H1 (cell line): ENCODE data around the gene FAM163A. TPM values are rescaled to one million over a fixed set of nuclear protein-coding genes. Genes with fewer than 3 reads are reported as not detected.

Source experiments
- CTCF ChIA-PET: fragments of 300-600 bp; sonication (Branson Sonifier 250); formaldehyde crosslinking; loops from one replicate; lab custom pipeline; 2021; ENCODE audit not compliant: partially characterized antibody; lab: Charles Lee
- POLR2A ChIA-PET: fragments of 300-600 bp; sonication (Branson Sonifier 250); formaldehyde crosslinking; loops from one replicate; lab custom pipeline; 2021; ENCODE audit warnings: inconsistent platforms; ENCODE audit not compliant: partially characterized antibody; lab: Charles Lee
- DNase-seq, 2 experiments: peaks; one replicate each; pipeline versions ENCODE4 v3.0.0 to v3.0.0-alpha.2; 2010 to 2022; ENCODE audit warnings: low spot score in 2 of 2, low read depth in 1 of 2, mixed read lengths in 1 of 2
- FAIRE-seq: peaks from 2 replicates; lab custom pipeline; 2011; peaks lifted over from hg19 to GRCh38; lab: Jason Lieb, UNC
- H2AFZ ChIP-seq: 2 replicates; pipeline ENCODE4 v1.8.1; 2012; ENCODE audit warnings: low read length, inconsistent platforms
- H2AK5ac ChIP-seq: 2 replicates; pipeline ENCODE4 v1.6.1; 2013; ENCODE audit warnings: low read depth, low read length
- H2BK120ac ChIP-seq: replicated peaks from 2 replicates; pipeline ENCODE3; 2013; ENCODE audit warnings: low read depth, low read length, inconsistent platforms
- H2BK12ac ChIP-seq: 2 replicates; pipeline ENCODE4 v1.6.1; 2013; ENCODE audit warnings: low read depth, low read length
- H2BK15ac ChIP-seq: 2 replicates; pipeline ENCODE4 v1.6.1; 2013; ENCODE audit warnings: low read length
- H2BK20ac ChIP-seq: 2 replicates; pipeline ENCODE4 v1.6.1; 2013; ENCODE audit warnings: low read length
- H2BK5ac ChIP-seq: 2 replicates; pipeline ENCODE4 v1.6.1; 2013; ENCODE audit warnings: low read depth, low read length
- H3K14ac ChIP-seq: 2 replicates; pipeline ENCODE4 v1.6.1; 2013; ENCODE audit warnings: inconsistent platforms; ENCODE audit not compliant: insufficient read length
- H3K18ac ChIP-seq: 2 replicates; pipeline ENCODE4 v1.6.1; 2013; ENCODE audit warnings: low read length; ENCODE audit errors: extremely low read depth
- H3K23ac ChIP-seq: 2 replicates; pipeline ENCODE4 v1.6.1; 2013; ENCODE audit warnings: inconsistent platforms; ENCODE audit not compliant: insufficient read length
- H3K23me2 ChIP-seq: 2 replicates; pipeline ENCODE4 v1.6.1; 2013; ENCODE audit warnings: low read depth, low read length
- H3K27ac ChIP-seq: 2 replicates; pipeline ENCODE4 v1.6.1; 2011; ENCODE audit warnings: low read depth, low read length, inconsistent platforms
- H3K27me3 ChIP-seq, 4 experiments: replicated peaks in 1 of 4; 1 replicate in 1 of 4; 2 replicates in 3 of 4; pipeline versions ENCODE4 v1.6.1 to v1.8.1; 2011 to 2013; ENCODE audit warnings: low read length in 3 of 4, mild to moderate bottlenecking in 3 of 4, inconsistent platforms in 2 of 4, mixed read lengths in 2 of 4, moderate library complexity in 1 of 4; ENCODE audit not compliant: control insufficient read depth in 3 of 4, insufficient read depth in 3 of 4; ENCODE audit errors: extremely low read depth in 1 of 4
- H3K36me3 ChIP-seq, 4 experiments: 2 replicates each; pipeline versions ENCODE4 v1.6.1 to v1.8.1; 2011 to 2013; ENCODE audit warnings: mild to moderate bottlenecking in 4 of 4, low read length in 3 of 4, moderate library complexity in 2 of 4, control low read depth in 1 of 4, inconsistent platforms in 1 of 4; ENCODE audit not compliant: insufficient read depth in 4 of 4, control insufficient read depth in 2 of 4
- H3K4ac ChIP-seq: replicated peaks from 2 replicates; pipeline ENCODE3; 2013; ENCODE audit warnings: low read length, low read depth, mixed read lengths, inconsistent platforms; ENCODE audit not compliant: insufficient read length
- H3K4me1 ChIP-seq, 4 experiments: replicated peaks in 1 of 4; 1 replicate in 1 of 4; 2 replicates in 3 of 4; pipeline versions ENCODE4 v1.6.1 to v1.8.1; 2011 to 2013; ENCODE audit warnings: low read length in 3 of 4, inconsistent platforms in 2 of 4, mixed read lengths in 1 of 4; ENCODE audit not compliant: insufficient read depth in 4 of 4, control insufficient read depth in 3 of 4
- H3K4me2 ChIP-seq, 2 experiments: 2 replicates each; pipeline versions ENCODE4 v1.6.1 to v1.8.1; 2011 to 2013; ENCODE audit warnings: low read depth in 2 of 2, low read length in 2 of 2, control low read depth in 1 of 2, inconsistent platforms in 1 of 2, mild to moderate bottlenecking in 1 of 2; ENCODE audit not compliant: insufficient read depth in 1 of 2
- H3K4me3 ChIP-seq, 4 experiments: fragments of 200-600, 300-600 bp in 1 of 4; sonication (generic), shearing (Covaris generic), sonication (Bioruptor Twin) in 1 of 4; 2 replicates each; pipeline versions ENCODE4 v1.5.1 to v1.8.1; 2011 to 2016; ENCODE audit warnings: low read length in 4 of 4, low read depth in 3 of 4, control low read depth in 2 of 4, inconsistent platforms in 2 of 4, mild to moderate bottlenecking in 2 of 4, mixed read lengths in 1 of 4, moderate library complexity in 1 of 4; ENCODE audit not compliant: insufficient read depth in 2 of 4; ENCODE audit errors: extremely low read depth in 1 of 4
- H3K56ac ChIP-seq: replicated peaks from 2 replicates; pipeline ENCODE3; 2013; ENCODE audit warnings: low read depth, mild to moderate bottlenecking, mixed read lengths, low read length, inconsistent platforms; ENCODE audit not compliant: insufficient read length
- H3K79me1 ChIP-seq: 2 replicates; pipeline ENCODE4 v1.6.1; 2013; ENCODE audit warnings: low read depth, low read length, control low read depth
- H3K79me2 ChIP-seq, 2 experiments: 2 replicates each; pipeline versions ENCODE4 v1.6.1 to v1.8.1; 2012 to 2013; ENCODE audit warnings: low read length in 2 of 2, mild to moderate bottlenecking in 2 of 2, inconsistent platforms in 1 of 2; ENCODE audit not compliant: insufficient read depth in 2 of 2, control insufficient read depth in 1 of 2
- H3K9ac ChIP-seq, 4 experiments: replicated peaks in 1 of 4; 1 replicate in 1 of 4; 2 replicates in 3 of 4; pipeline versions ENCODE4 v1.6.1 to v1.8.1; 2011 to 2013; ENCODE audit warnings: low read depth in 3 of 4, low read length in 3 of 4, control low read depth in 2 of 4, mild to moderate bottlenecking in 2 of 4, moderate library complexity in 2 of 4, inconsistent platforms in 1 of 4; ENCODE audit errors: extremely low read depth in 1 of 4
- H3K9me3 ChIP-seq, 2 experiments: 2 replicates each; pipeline versions ENCODE4 v1.6.1 to v1.8.1; 2012 to 2013; ENCODE audit warnings: mild to moderate bottlenecking in 2 of 2, moderate library complexity in 2 of 2, control low read depth in 1 of 2, inconsistent platforms in 1 of 2, low read depth in 1 of 2, low read length in 1 of 2, mixed read lengths in 1 of 2; ENCODE audit not compliant: insufficient read depth in 2 of 2
- H4K20me1 ChIP-seq, 2 experiments: replicated peaks in 1 of 2; 2 replicates each; pipeline versions ENCODE3 to v1.8.1; 2011 to 2013; ENCODE audit warnings: inconsistent platforms in 2 of 2, low read length in 2 of 2, mild to moderate bottlenecking in 1 of 2; ENCODE audit not compliant: insufficient read depth in 2 of 2, control insufficient read depth in 1 of 2
- H4K5ac ChIP-seq: 2 replicates; pipeline ENCODE4 v1.6.1; 2013; ENCODE audit warnings: low read length, low read depth, mixed read lengths, inconsistent platforms; ENCODE audit not compliant: insufficient read length
- H4K8ac ChIP-seq: 2 replicates; pipeline ENCODE4 v1.8.0; 2013; ENCODE audit warnings: mild to moderate bottlenecking, moderate library complexity, low read length, inconsistent platforms; ENCODE audit not compliant: insufficient read depth; ENCODE audit errors: extremely low read depth
- H4K91ac ChIP-seq: replicated peaks from 2 replicates; pipeline ENCODE3; 2013; ENCODE audit warnings: low read length, mixed read lengths, inconsistent platforms; ENCODE audit not compliant: insufficient read length
- BACH1 ChIP-seq: IDR thresholded peaks from 2 replicates; pipeline ENCODE4 v1.6.1; 2012; ENCODE audit warnings: low read length, improper control_type of control experiment
- POLR2A ChIP-seq, 2 experiments: IDR thresholded peaks; 1 replicate in 1 of 2; 2 replicates in 1 of 2; pipeline ENCODE4 v1.6.1; 2011; ENCODE audit warnings: low read depth in 2 of 2, low read length in 2 of 2, mild to moderate bottlenecking in 2 of 2; ENCODE audit errors: control extremely low read depth in 1 of 2
- WGBS, 2 experiments: shearing (Covaris generic) in 1 of 2; methylation state at CpG; one replicate each; pipeline versions ENCODE4 v1.1.6 to v1.1.7; 2013 to 2015; ENCODE audit warnings: low lambda C conversion rate in 2 of 2, mixed read lengths in 2 of 2, inconsistent platforms in 1 of 2, low coverage in 1 of 2, missing lambda C conversion rate in 1 of 2; ENCODE audit not compliant: insufficient replicate concordance in 2 of 2, insufficient coverage in 1 of 2, insufficient read length in 1 of 2; ENCODE audit errors: extremely low coverage in 1 of 2, missing lambda C conversion rate in 1 of 2; 5-methylcytosine and 5-hydroxymethylcytosine counted together
- polyA plus RNA-seq, 7 experiments: library from polyadenylated mRNA; depleted of rRNA in 3 of 7; stranded (reverse) in 5 of 7; unstranded in 2 of 7; fragments of >200 nt in 5 of 7; fragments of 200-250 nt in 2 of 7; gene quantifications; 1 replicate in 5 of 7; 2 replicates in 1 of 7; 4 replicates in 1 of 7; pipeline versions ENCODE4 v1.2.1 to v1.2.3, GENCODE V29; 2011 to 2013; ENCODE audit warnings: missing spikeins in 2 of 7, mixed read lengths in 2 of 7
- total RNA-seq: library from RNA; stranded (reverse); fragmentation: NEBNext Ultra II Directional; extraction: Animal tissue kit (Norgen Biotek cat#: 25700); gene quantifications from 2 replicates; pipeline ENCODE4 v1.2.1, GENCODE V29; 2021

Gene FAM163A
- total and polyA plus RNA-seq, 2 of the 8 experiments (the other 6 are each of a cell fraction or from before 2014, with no cell fraction given): 0.13 to 0.18 TPM

- Histone ChIP-seq H2BK120ac (no peak overlapping the region), H2BK20ac (no peak overlapping the region), H2BK15ac (0 out of 2 replicates have a peak overlapping the region, but pooled peaks have one; percentile 74), H3K4me3 (peak overlapping the region; percentile 50 to 67 (median 58); a peak in 7 of 8 replicates), H3K27me3 (peaks cover 0 to 17% (median 14%) of the 10 kb centered on the region in 4 experiments; a peak in 6 of 7 replicates), H4K91ac (no peak overlapping the region), H2AK5ac (no peak overlapping the region), H3K23ac (no peak overlapping the region), H3K36me3 (no peaks in the 10 kb centered on the region), H3K14ac (no peak overlapping the region), H4K5ac (no peak overlapping the region), H3K18ac (no peak overlapping the region), H3K23me2 (peaks cover 11% of the 10 kb centered on the region), H2AFZ (peak overlapping the region; percentile 99), H3K4me2 (peak overlapping the region; percentile 90 to 100), H3K9me3 (no peaks in the 10 kb centered on the region), H3K56ac (no peak overlapping the region), H3K9ac (peak overlapping the region in 1 of 4 experiments; percentile 42; a peak in 1 of 7 replicates), H3K4ac (no peak overlapping the region), H3K79me2 (no peaks in the 10 kb centered on the region), H2BK12ac (no peak overlapping the region), H4K8ac (no peak overlapping the region; the same call in 1 of the 2 replicates), H3K27ac (no peak overlapping the region), H2BK5ac (no peak overlapping the region), H4K20me1 (no peaks in the 10 kb centered on the region), H3K79me1 (no peaks in the 10 kb centered on the region), H3K4me1 (peaks cover 4 to 12% (median 6%) of the 10 kb centered on the region in 4 experiments)
- DNase-seq: no peak
- 7% methylated on average over 16 of the region's 16 CpGs; no CpG with 5 or more reads in 1 of the 2 experiments for WGBS, 2 experiments
- no peak for FAIRE-seq
- ChIA-PET POLR2A (interaction anchor here (1.0 kb wide), 1 partner anchor 18 kb away, joined by 4 read pairs; no protein-coding TSS in a partner anchor), CTCF (interaction anchor here (0.6 to 16.2 kb wide), 66 partner anchors 8 to 646 kb away, joined by 3 to 595 read pairs (median 5); partner anchors contain the start of genes FAM163A and TOR1AIP1)
- TF ChIP-seq POLR2A (IDR thresholded peaks at IDR 0.05; ENCODE audit: control extremely low read depth in 1 of 2, low read depth in 2 of 2, low read length in 2 of 2) (no peak), BACH1 (0 out of 2 replicates have a peak, but pooled peaks have one; percentile 13)
These were observed 71.4 kb downstream of the FAM163A start for GRCh38 chr1:179814546-179814838.
